RPMI7951 (cell line): ENCODE results near the gene TRIM62. TPM values are rescaled to one million over a fixed set of nuclear protein-coding genes. Genes with fewer than 3 reads are reported as not detected.
A peak's percentile ranks its signal among the peaks of the same experiment; 100 is the strongest.
"Not testable (repeated sequence)": the region's sequence is repeated elsewhere in the genome, so short reads cannot be mapped to it uniquely, and the experiment has no call there.

ENCODE experiments used
- DNase-seq: peaks from one replicate; pipeline ENCODE4 v3.0.0-alpha.2; 2012; ENCODE audit warnings: low read depth
- total RNA-seq: library from RNA; depleted of rRNA; stranded (reverse); fragments of >200 nt; shearing (Covaris generic); gene quantifications from 2 replicates; pipeline ENCODE4 v1.2.3, GENCODE V29; 2014; rRNA removed

Gene TRIM62
- total RNA-seq, 1 experiment from 2014 or later, result 5.6 TPM

DNA sequence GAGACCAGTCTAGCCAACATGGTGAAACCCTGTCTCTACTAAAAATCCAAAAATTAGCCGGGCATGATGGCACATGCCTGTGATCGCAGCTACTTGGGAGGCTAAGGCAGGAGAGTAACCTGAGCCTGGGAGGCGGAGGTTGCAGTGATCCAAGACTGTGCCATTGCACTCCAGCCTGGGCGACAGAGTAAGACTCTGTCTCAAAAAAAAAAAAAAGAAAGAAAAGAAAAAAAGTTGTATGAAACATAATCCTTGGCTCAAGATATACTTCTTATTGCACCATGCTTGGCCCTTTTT is 81.8 kb downstream of the TRIM62 start:
- DNase-seq, result not testable (repeated sequence)

DNA sequence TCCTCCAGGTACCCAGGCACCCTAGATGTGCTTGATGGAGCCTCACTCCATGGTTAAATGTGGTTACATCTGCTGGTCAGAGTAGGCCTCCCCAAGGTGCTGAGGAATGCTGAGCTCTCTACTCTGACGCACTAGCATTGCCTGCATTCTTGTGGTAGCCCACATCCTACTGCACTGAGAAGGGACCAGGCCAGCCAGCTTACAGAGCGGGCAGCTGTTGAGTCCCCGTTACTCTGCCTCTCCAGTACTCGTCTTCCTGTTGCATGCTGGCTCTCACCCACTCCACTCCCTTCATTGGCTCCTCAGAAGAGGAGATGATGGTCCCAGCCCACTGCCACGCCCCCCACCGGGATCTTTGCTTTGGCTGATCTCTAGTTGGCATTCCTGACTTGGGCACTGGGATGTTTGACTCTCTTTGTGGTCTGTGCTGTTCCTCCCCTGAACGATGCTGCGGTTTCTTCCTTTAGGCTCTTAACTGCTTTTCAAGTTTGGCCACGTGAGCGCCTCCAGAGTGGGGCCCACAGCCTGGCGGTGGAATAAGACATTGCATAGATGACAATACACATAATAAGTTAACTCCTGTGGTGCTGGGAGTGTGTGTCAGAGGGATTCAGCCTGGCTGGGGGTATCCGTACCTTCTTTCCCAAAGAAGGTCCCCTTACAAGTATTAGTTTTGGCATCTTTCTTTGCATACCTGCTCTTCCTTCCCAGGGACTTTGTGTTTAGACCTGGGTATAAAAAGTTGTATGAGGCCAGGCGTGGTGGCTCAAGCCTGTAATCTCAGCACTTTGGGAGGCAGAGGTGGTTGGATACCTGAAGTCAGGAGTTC is 82.3 kb downstream of the TRIM62 start:
- DNase-seq, result peak; percentile 100

DNA sequence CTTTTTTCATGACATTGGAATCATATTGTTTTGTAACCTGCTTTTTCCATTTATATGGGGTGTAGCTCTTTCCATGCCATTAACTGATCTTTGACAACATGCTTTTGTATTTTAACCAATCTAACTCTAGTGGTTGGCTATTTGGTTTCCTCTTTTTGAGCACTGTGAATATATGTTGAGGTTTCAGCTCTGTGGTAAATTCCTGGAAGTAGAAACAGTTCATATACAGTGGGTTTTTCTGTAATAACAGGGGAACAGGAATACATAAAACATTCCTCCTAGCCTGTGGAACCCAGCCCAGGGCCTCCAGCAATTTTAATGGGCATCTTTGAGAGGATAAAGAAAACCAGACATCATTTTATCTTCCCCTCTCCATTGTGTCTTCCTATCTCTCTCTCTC is 83.5 kb downstream of the TRIM62 start:
- DNase-seq, result peak; percentile 56

DNA sequence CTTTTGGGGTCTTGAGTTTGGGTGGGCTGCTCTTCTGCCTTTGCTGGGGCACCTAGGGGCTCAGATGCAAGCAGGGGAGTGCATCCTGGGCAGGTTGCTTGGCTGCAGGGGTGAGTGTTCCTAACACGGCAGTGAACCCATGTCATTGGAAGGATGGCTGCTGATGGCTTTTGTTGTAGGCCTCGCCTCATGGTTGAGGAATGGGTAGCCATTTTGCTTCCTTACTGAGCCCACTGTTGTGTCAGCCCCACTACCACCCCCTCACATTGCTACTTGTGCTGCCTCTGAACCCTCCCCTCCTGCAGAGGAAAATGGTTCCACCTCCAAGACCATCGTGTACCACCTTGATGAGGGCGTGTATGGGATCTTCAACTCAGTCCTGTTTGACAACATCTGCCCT is 84.1 kb downstream of the TRIM62 start:
- DNase-seq, result no peak

DNA sequence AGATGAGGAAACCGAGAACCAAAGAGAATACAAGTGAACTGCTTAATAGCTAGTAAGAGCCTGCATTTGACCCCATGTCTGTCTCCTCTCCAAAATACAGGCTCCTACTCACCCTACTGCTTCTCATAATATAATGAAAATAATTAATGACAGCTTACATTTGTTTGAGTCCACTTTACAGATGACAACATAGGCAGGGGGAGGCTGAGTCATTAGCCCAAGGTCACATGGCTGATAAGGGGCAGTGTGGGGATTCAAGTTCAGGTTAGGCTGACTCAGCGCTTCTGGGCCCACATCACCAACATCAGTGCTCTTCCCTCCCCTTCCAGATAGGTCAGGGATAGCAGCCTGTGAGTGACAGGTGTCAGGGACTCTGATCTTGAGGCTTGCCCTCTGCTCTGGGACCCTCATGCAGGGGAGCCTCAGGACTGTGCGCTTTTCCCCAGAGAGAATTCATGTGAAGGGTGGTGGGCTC is 84.7 kb downstream of the TRIM62 start:
- peak; percentile 61 for DNase-seq

DNA sequence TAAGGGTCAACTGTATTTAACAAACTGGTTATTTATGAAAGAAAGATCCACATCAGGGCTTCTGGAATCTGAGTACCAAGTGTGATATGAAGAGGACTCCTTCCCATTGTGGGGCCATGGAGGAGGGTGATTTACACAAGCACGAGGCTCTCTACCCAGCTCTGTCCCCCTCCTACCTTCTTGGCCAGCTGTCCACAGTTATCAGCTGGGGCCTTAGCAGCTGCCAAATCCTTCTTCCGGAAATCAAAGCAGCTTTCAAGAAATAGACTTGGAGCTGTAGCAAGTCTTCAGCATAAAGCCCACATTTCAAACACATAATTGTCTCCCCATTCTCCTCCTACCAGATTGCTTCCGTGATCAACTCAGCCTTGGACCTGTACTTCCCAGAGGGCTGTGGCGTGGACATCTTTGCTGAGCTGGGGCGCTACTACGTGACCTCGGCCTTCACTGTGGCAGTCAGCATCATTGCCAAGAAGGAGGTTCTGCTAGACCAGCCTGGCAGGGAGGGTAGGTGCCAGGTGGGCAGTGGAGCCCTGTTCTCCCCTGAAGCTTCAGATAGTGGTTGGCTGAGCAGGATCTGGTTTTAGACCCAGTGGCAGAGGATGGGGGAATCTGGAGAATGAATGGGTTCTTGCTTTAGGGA is 85.4 kb downstream of the TRIM62 start:
- DNase-seq, result no peak

Other genes starting within 250 kb of the TRIM62 start
- 9.8 and 10.3 TPM in 2 replicates for gene RNF19B, start 217.2 kb downstream of the TRIM62 start, total RNA-seq
- gene AK2, start 145.2 kb downstream of the TRIM62 start, total RNA-seq, result 263 and 350 TPM in 2 replicates
- gene AZIN2, start 100.9 kb downstream of the TRIM62 start, total RNA-seq, result 9.4 TPM in 2 replicates
- gene ZNF362, start 74.4 kb upstream of the TRIM62 start, total RNA-seq, result 6.6 and 8.9 TPM in 2 replicates
- gene A3GALT2, start 139.1 kb upstream of the TRIM62 start, total RNA-seq, result not detected in 2 replicates
- 124 and 142 TPM in 2 replicates for gene PHC2, start 249.1 kb upstream of the TRIM62 start, total RNA-seq